ENCODE results near the gene CREB3L2.
"Not testable (repeated sequence)": the region's sequence is repeated elsewhere in the genome, so short reads cannot be mapped to it uniquely, and the experiment has no call there.

CREB3L2 gene

DNA sequence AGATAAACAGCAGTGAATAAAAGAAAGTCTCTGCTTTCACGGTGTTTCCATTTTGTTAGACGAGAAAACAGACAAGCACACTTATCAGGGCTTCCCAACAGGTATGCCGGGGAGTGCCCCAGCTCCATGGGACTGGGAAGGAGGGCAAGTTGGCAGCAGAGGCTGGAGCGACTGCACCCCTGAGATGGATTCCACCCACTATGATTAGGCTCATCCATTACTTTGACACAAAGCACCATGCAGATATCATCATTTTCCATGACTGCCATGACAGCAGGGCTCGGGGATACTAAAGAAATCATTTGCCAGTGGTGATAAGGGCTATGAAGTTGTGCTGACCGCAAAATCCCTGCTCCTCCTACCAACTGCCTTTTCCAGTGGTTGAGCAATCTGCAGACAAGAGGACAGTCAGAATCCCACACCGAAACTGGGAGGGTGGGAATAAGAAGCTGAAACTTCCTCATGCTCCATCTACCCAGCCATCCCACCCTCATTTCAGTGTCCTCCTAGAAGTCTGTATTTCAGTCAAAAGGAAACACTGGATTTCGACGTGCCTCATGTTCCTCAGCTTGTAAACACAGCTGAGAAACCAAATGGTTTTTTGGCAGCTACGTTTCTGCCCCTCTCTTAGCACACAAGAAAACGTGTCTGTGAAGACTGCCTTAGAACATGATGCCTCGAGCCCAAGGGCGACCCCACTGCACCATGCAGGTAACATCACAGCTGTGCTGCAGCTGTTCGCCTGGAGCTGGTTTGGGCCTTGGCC is 15.5 kb downstream of the CREB3L2 start:
- Histone ChIP-seq H3K4me3 (ENCODE audit: low read depth, low read length) (no peak overlapping the region), H3K9ac (ENCODE audit: low read depth, low read length) (no peak overlapping the region), H3K4me1 (ENCODE audit: control insufficient read depth, insufficient read depth, low read length) (peaks cover 5% of the 10 kb centered on the region), H3K9me3 (ENCODE audit: control insufficient read depth, insufficient read depth, low read length) (no peaks in the 10 kb centered on the region), H3K36me3 (ENCODE audit: control insufficient read depth, insufficient read depth, low read length) (no peaks in the 10 kb centered on the region), H3K27me3 (ENCODE audit: control insufficient read depth, insufficient read depth, low read length) (no peaks in the 10 kb centered on the region)

DNA sequence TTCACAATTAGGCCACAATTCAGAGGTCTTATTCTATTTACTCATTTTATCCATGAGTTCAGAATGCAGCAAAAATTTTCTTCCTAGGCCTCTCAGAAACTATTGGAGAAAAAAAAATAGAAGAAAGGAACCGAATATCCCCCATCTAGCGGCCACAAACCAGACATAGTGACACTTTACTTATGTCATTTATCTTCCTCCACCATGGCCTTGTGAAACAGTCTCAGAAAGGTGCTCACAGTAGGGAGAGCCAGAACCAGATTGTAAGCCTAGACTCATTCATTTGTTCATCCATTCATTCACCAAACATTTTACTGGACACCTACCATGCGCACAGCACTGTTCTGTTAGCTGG is 16.0 kb downstream of the CREB3L2 start:
- Histone ChIP-seq H3K9ac (ENCODE audit: low read depth, low read length) (no peak overlapping the region), H3K27me3 (ENCODE audit: control insufficient read depth, insufficient read depth, low read length) (no peaks in the 10 kb centered on the region), H3K9me3 (ENCODE audit: control insufficient read depth, insufficient read depth, low read length) (no peaks in the 10 kb centered on the region), H3K4me3 (ENCODE audit: low read depth, low read length) (no peak overlapping the region), H3K4me1 (ENCODE audit: control insufficient read depth, insufficient read depth, low read length) (peaks cover 5% of the 10 kb centered on the region), H3K36me3 (ENCODE audit: control insufficient read depth, insufficient read depth, low read length) (no peaks in the 10 kb centered on the region)

DNA sequence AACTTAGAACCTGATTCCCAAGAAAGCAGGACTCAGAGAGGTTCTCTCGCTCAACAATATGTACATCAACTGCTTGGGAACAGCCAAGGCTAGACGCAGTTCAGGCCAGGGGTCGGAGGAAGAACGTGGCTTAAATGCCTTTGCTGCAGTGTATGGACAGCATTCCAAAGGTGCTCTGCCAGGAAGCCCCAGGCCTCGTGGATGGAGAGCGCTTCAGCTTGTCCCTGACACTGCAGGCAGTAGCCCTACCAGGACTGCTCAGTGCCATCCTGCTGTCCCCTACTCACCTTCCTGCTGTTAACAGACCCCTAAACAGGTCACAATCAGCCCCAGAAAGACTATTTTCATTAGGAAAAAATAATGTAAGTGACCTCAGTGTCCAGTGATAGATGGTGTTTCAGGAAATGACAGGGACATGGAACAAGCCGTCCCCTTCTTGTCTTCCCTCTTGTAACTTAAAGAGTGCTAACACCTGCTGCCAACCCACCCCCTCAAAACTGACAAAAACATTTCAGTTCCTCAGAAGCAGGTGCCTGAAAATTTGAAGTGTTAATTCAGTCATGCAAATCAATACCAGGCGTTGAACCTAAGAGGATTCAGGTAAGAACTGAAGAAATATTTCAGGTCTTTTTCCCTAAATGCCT is 16.5 kb downstream of the CREB3L2 start:
- H3K4me1 ChIP-seq (ENCODE audit: control insufficient read depth, insufficient read depth, low read length): peaks cover 3% of the 10 kb centered on the region
- H3K4me3 ChIP-seq (ENCODE audit: low read depth, low read length): no peak overlapping the region
- H3K27me3 ChIP-seq (ENCODE audit: control insufficient read depth, insufficient read depth, low read length): no peaks in the 10 kb centered on the region
- H3K9me3 ChIP-seq (ENCODE audit: control insufficient read depth, insufficient read depth, low read length): no peaks in the 10 kb centered on the region
- H3K36me3 ChIP-seq (ENCODE audit: control insufficient read depth, insufficient read depth, low read length): no peaks in the 10 kb centered on the region
- H3K9ac ChIP-seq (ENCODE audit: low read depth, low read length): no peak overlapping the region

DNA sequence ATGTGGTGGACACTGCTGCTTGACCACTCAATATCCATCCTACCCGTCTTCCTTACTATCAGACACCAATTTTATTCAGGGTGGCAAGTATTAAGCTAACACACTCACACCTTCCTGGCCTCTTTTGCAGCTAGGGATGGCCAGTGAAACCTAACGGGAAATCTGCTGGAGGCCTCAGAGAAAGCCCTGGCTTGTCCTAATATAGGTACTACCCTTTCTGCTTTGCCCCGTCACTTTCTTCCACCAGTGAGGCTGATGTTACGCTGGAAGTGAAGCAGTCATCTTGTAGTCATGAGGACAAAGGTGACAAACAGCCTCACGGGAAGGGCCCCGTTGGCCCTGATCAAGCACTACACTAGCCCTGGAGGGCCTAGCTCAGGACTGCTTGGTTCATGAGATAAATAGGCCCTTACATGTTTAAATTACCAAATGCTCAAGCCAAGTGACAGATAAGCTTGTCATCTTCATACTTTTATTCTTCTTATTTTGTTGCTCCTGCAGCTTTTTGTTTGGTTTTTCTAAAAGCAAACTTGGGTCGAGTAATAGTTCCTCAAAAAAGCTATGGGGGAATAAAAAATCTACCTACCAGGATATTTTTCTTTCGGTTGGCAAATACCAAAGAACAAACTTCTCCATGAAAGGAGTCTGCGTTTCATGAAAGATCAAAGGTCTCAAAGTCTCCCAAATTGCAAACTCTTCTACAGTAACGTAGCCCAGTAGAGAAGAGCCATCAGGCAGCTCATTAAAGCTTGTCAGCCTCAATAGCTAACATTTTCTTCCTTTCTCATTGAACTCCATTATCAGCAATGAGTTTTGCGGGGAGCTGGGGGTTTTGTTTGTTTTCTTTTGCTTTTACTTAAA is 17.5 kb downstream of the CREB3L2 start:
- H3K9me3 ChIP-seq (ENCODE audit: control insufficient read depth, insufficient read depth, low read length): no peaks in the 10 kb centered on the region
- no peaks in the 10 kb centered on the region for H3K27me3 ChIP-seq (ENCODE audit: control insufficient read depth, insufficient read depth, low read length)
- no peak overlapping the region for H3K4me3 ChIP-seq (ENCODE audit: low read depth, low read length)
- peaks cover 3% of the 10 kb centered on the region for H3K4me1 ChIP-seq (ENCODE audit: control insufficient read depth, insufficient read depth, low read length)
- no peaks in the 10 kb centered on the region for H3K36me3 ChIP-seq (ENCODE audit: control insufficient read depth, insufficient read depth, low read length)
- no peak overlapping the region for H3K9ac ChIP-seq (ENCODE audit: low read depth, low read length)

DNA sequence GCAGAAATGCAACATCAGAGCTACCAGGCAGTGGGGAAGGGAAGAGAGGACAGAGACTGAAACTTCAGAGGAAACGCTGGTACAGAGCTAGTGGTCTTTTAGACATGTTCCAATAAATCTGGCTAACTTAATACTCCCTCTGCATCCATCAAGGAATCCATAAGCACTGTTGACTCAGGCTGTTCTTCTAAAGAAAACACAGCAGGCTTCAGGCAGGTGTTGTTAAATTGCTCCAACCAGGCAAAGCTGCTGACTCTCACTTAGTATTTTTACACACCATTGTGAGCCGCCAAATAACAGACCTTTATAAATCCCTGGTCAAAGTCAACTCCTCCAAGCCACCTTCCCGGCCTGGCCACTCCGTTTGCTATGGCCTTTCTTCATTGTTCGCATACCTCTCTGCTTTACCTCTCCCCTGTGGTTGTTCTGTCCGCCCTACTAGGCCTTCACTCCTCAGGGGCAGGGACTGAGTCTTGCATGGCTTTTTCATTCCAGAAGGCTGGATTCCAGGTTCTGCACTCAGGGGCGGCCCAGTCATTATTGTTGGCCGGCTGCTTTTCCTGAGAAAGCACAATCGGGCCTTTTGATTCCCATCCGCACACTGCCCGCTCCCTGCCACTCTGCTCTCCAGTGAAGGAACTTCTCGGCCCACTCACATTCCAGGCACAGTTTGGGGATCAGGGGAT is 18.4 kb downstream of the CREB3L2 start:
- Histone ChIP-seq H3K4me1 (ENCODE audit: control insufficient read depth, insufficient read depth, low read length) (peaks cover 3% of the 10 kb centered on the region), H3K36me3 (ENCODE audit: control insufficient read depth, insufficient read depth, low read length) (peaks cover 2% of the 10 kb centered on the region), H3K9me3 (ENCODE audit: control insufficient read depth, insufficient read depth, low read length) (no peaks in the 10 kb centered on the region), H3K4me3 (ENCODE audit: low read depth, low read length) (no peak overlapping the region), H3K27me3 (ENCODE audit: control insufficient read depth, insufficient read depth, low read length) (no peaks in the 10 kb centered on the region), H3K9ac (ENCODE audit: low read depth, low read length) (no peak overlapping the region)

DNA sequence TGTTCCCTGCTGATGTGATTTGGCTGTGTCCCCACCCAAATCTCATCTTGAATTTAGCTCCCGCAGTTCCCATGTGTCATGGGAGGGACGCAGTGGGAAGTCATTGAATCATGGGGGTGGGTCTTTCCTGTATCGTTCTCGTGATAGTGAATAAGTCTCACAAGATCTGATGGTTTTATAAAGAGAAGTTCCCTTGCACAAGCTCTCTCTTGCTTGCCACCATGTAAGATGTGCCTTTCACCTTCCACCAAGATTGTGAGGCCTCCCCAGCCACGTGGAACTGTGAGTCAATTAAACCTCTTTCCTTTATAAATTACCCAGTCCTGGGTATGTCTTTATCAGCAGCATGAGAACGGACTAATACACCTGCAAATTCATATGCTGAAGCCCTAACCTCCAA is 19.5 kb downstream of the CREB3L2 start:
- H3K4me3 ChIP-seq (ENCODE audit: low read depth, low read length); H3K9me3 ChIP-seq (ENCODE audit: control insufficient read depth, insufficient read depth, low read length); H3K4me1 ChIP-seq (ENCODE audit: control insufficient read depth, insufficient read depth, low read length); H3K9ac ChIP-seq (ENCODE audit: low read depth, low read length); H3K27me3 ChIP-seq (ENCODE audit: control insufficient read depth, insufficient read depth, low read length); H3K36me3 ChIP-seq (ENCODE audit: control insufficient read depth, insufficient read depth, low read length): not testable (repeated sequence)

DNA sequence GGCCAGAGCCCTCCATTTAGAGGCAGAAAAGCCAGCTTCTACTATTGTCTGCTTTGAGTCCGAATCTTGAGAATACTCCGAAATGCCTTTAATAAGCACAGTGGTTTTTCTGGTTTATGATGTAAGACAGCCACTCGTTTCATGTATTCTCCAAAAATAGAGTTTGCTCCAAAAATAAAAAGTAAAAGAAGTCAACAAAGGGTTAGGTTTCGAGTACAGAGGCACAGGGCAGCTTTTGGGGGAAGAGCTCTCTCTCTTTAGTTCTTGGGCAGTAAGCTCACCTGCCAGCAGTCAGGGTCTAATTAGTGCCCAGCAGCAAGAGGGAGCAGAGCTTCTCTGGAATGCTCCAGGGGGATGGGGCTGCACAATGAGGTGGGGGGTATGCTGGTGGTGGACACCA is 20.2 kb downstream of the CREB3L2 start:
- Histone ChIP-seq H3K9ac (ENCODE audit: low read depth, low read length) (no peak overlapping the region), H3K4me1 (ENCODE audit: control insufficient read depth, insufficient read depth, low read length) (peaks cover 3% of the 10 kb centered on the region)

DNA sequence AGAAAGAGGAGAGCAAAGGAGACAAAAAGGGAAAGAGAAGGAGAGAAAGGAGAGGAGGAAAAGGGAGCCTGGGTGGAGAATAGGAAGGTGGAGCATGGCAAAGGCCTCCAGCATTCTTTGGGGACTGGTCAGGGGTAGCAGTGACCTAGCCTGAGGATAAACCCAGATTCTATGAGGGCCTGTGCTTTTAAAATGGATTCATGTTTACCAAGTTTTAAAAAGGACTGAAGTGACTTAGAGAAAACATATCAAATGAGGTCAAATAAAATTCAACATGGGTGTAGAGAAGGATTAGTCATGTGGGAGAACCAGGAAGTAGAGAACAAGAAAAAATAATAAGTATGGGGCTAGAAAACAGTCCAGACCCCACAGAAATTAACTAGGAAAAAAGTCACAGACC is 20.7 kb downstream of the CREB3L2 start:
- no peak overlapping the region for H3K9ac ChIP-seq (ENCODE audit: low read depth, low read length)
- no peaks in the 10 kb centered on the region for H3K9me3 ChIP-seq (ENCODE audit: control insufficient read depth, insufficient read depth, low read length)
- H3K4me1 ChIP-seq (ENCODE audit: control insufficient read depth, insufficient read depth, low read length): peaks cover 3% of the 10 kb centered on the region
- no peak overlapping the region for H3K4me3 ChIP-seq (ENCODE audit: low read depth, low read length)
- H3K27me3 ChIP-seq (ENCODE audit: control insufficient read depth, insufficient read depth, low read length): no peaks in the 10 kb centered on the region
- H3K36me3 ChIP-seq (ENCODE audit: control insufficient read depth, insufficient read depth, low read length): peaks cover 2% of the 10 kb centered on the region

More for the DNA sequence above, 20.2 kb downstream of the CREB3L2 start:
- H3K27me3 ChIP-seq (ENCODE audit: control insufficient read depth, insufficient read depth, low read length): no peaks in the 10 kb centered on the region
- no peak overlapping the region for H3K4me3 ChIP-seq (ENCODE audit: low read depth, low read length)
- H3K9me3 ChIP-seq (ENCODE audit: control insufficient read depth, insufficient read depth, low read length): no peaks in the 10 kb centered on the region
- H3K36me3 ChIP-seq (ENCODE audit: control insufficient read depth, insufficient read depth, low read length): peaks cover 2% of the 10 kb centered on the region

DNA sequence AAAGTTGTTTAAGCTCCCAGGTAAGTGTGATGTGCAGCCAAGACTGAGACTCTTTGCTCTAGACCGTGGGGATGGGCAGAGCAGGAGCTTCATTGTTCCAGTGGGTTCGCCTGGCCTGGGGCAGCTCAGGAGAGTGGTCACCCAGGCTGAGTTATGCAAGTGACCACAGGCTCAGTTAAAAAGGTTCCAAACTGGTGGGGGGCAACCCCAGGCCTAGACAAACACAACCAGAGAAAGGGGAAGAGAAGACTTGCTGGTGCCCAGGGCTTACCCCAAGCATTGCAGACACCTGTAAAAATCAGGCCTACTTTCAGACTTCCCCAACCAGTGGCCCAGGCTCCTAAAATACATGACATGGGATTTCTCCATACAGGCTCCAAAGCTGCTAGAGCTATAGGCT is 21.6 kb downstream of the CREB3L2 start:
- H3K27me3 ChIP-seq (ENCODE audit: control insufficient read depth, insufficient read depth, low read length): no peaks in the 10 kb centered on the region
- peaks cover 2% of the 10 kb centered on the region for H3K36me3 ChIP-seq (ENCODE audit: control insufficient read depth, insufficient read depth, low read length)
- no peaks in the 10 kb centered on the region for H3K4me1 ChIP-seq (ENCODE audit: control insufficient read depth, insufficient read depth, low read length)
- H3K9ac ChIP-seq (ENCODE audit: low read depth, low read length): no peak overlapping the region
- no peaks in the 10 kb centered on the region for H3K9me3 ChIP-seq (ENCODE audit: control insufficient read depth, insufficient read depth, low read length)
- no peak overlapping the region for H3K4me3 ChIP-seq (ENCODE audit: low read depth, low read length)

DNA sequence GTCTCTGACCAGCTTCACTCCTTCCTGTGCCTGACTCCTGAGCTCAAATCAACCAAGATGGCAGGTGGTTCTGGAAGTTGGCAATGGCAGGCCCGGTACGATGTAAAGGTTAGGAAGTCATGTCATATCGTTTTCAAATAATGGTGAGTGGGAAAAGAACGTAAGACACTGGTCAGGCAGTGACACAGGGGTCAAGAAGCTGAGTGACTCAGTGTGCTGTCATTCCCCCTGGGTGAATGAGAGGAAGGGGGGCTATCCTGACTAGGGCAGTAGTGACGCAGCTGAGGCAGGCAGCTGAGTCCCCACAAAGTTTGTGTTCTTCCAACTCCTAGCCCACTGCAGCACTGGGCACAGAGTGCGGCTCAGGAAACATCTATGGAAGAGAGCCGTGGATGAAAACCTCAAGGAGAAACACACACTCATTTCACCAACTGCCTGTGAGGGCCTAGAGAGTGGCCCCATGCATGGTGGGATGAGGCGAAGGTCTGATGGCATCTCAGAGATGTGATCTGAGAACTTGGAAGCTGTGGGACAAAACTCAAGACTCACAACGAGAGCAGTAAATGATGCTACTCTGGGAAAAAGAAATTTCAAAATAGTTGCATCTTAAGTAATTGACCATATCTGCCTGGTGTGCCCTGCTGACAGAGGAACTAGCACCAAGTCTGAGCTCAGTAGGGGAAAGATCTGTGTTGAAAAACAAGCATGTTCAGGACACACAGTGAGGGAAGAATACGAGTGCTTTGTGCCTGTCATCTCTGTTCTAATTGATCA is 23.2 kb downstream of the CREB3L2 start:
- Histone ChIP-seq H3K4me3 (ENCODE audit: low read depth, low read length) (no peak overlapping the region), H3K9ac (ENCODE audit: low read depth, low read length) (no peak overlapping the region), H3K27me3 (ENCODE audit: control insufficient read depth, insufficient read depth, low read length) (no peaks in the 10 kb centered on the region), H3K4me1 (ENCODE audit: control insufficient read depth, insufficient read depth, low read length) (no peaks in the 10 kb centered on the region), H3K36me3 (ENCODE audit: control insufficient read depth, insufficient read depth, low read length) (peaks cover 2% of the 10 kb centered on the region), H3K9me3 (ENCODE audit: control insufficient read depth, insufficient read depth, low read length) (no peaks in the 10 kb centered on the region)

DNA sequence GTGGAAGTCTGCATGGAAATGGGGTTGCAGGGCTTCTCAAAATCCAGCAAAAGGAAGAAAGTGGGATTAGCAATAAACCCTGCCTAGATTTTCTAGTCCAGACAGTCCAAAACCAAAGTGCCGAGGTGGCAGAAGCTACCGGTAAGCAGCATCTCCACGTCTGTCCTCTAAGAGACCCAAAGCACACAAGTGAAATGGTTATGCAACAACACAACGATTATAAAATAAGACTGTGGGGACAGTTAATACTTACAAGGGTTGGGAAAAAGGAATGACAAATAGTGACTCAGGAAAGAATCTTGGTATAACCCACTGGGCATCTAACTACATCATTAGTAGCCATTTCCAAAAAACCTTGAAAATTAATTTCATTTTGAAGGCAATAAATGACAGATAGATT is 24.7 kb downstream of the CREB3L2 start:
- no peak overlapping the region for H3K9ac ChIP-seq (ENCODE audit: low read depth, low read length)
- H3K4me1 ChIP-seq (ENCODE audit: control insufficient read depth, insufficient read depth, low read length): no peaks in the 10 kb centered on the region
- H3K36me3 ChIP-seq (ENCODE audit: control insufficient read depth, insufficient read depth, low read length): peaks cover 2% of the 10 kb centered on the region
- H3K4me3 ChIP-seq (ENCODE audit: low read depth, low read length): no peak overlapping the region
- no peaks in the 10 kb centered on the region for H3K27me3 ChIP-seq (ENCODE audit: control insufficient read depth, insufficient read depth, low read length)
- H3K9me3 ChIP-seq (ENCODE audit: control insufficient read depth, insufficient read depth, low read length): no peaks in the 10 kb centered on the region

All from iPS-15b (cell line).